ENCODE results near the gene SHD. TPM values are rescaled to one million over a fixed set of nuclear protein-coding genes. Genes with fewer than 3 reads are reported as not detected.

The SHD gene
- total and polyA plus RNA-seq, 2 of the 13 experiments (the other 11 are each of a cell fraction or from before 2014, with no cell fraction given), result 0.11 to 0.20 TPM

GRCh38 chr19:4234142-4234861, 44.8 kb upstream of the SHD start (continued):
- no peak for TF ChIP-seq TOE1 (CRISPR knock-in tag; IDR thresholded peaks at IDR 0.05)
- TF ChIP-seq, protein P1, sequence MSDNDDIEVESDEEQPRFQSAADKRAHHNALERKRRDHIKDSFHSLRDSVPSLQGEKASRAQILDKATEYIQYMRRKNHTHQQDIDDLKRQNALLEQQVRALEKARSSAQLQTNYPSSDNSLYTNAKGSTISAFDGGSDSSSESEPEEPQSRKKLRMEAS (IDR thresholded peaks at IDR 0.05), result peak; percentile 26; the same call in 1 of the 2 replicates
- TF ChIP-seq ZNF546 (CRISPR knock-in tag; conservative IDR thresholded peaks at IDR 0.05), result no peak
- TF ChIP-seq ZKSCAN1 (IDR thresholded peaks at IDR 0.05; ENCODE audit: low read length), result no peak
- no peak for TF ChIP-seq DZIP1 (CRISPR knock-in tag; IDR thresholded peaks at IDR 0.05)
- TF ChIP-seq CBX2 (IDR thresholded peaks at IDR 0.05; ENCODE audit: low read depth, low read length), result no peak
- no peak for TF ChIP-seq CBX2 (CRISPR knock-in tag; IDR thresholded peaks at IDR 0.05; ENCODE audit: low read depth)
- no peak for TF ChIP-seq SOX6 (IDR thresholded peaks at IDR 0.05)
- TF ChIP-seq SOX6 (CRISPR knock-in tag; IDR thresholded peaks at IDR 0.05), result peak; percentile 77
- no peak for TF ChIP-seq ZNF329 (CRISPR knock-in tag; IDR thresholded peaks at IDR 0.05; ENCODE audit: low read depth)
- TF ChIP-seq FOXK1 (CRISPR knock-in tag; IDR thresholded peaks at IDR 0.05; ENCODE audit: borderline replicate concordance, low read depth), result 0 out of 2 replicates have a peak, but pooled peaks have one; percentile 33
- TF ChIP-seq, protein P2, sequence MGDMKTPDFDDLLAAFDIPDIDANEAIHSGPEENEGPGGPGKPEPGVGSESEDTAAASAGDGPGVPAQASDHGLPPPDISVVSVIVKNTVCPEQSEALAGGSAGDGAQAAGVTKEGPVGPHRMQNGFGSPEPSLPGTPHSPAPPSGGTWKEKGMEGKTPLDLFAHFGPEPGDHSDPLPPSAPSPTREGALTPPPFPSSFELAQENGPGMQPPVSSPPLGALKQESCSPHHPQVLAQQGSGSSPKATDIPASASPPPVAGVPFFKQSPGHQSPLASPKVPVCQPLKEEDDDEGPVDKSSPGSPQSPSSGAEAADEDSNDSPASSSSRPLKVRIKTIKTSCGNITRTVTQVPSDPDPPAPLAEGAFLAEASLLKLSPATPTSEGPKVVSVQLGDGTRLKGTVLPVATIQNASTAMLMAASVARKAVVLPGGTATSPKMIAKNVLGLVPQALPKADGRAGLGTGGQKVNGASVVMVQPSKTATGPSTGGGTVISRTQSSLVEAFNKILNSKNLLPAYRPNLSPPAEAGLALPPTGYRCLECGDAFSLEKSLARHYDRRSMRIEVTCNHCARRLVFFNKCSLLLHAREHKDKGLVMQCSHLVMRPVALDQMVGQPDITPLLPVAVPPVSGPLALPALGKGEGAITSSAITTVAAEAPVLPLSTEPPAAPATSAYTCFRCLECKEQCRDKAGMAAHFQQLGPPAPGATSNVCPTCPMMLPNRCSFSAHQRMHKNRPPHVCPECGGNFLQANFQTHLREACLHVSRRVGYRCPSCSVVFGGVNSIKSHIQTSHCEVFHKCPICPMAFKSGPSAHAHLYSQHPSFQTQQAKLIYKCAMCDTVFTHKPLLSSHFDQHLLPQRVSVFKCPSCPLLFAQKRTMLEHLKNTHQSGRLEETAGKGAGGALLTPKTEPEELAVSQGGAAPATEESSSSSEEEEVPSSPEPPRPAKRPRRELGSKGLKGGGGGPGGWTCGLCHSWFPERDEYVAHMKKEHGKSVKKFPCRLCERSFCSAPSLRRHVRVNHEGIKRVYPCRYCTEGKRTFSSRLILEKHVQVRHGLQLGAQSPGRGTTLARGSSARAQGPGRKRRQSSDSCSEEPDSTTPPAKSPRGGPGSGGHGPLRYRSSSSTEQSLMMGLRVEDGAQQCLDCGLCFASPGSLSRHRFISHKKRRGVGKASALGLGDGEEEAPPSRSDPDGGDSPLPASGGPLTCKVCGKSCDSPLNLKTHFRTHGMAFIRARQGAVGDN (CRISPR knock-in tag; IDR thresholded peaks at IDR 0.05), result peak; percentile 58; the same call in 1 of the 2 replicates
- 0 out of 2 replicates have a peak, but pooled peaks have one; percentile 22 for TF ChIP-seq ZSCAN21 (CRISPR knock-in tag; IDR thresholded peaks at IDR 0.05; ENCODE audit: borderline replicate concordance)
- peak; percentile 60 for TF ChIP-seq NR2F6 (IDR thresholded peaks at IDR 0.05)
- peak; percentile 79 for TF ChIP-seq NR2F6 (CRISPR knock-in tag; IDR thresholded peaks at IDR 0.05)
- TF ChIP-seq ZFP37 (CRISPR knock-in tag; IDR thresholded peaks at IDR 0.05; ENCODE audit: borderline replicate concordance), result 0 out of 2 replicates have a peak, but pooled peaks have one; percentile 27
- no peak for TF ChIP-seq ATF7 (IDR thresholded peaks at IDR 0.05)
- TF ChIP-seq ATF7 (CRISPR knock-in tag; IDR thresholded peaks at IDR 0.05), result no peak
- TF ChIP-seq KLF6 (CRISPR knock-in tag; IDR thresholded peaks at IDR 0.05), result no peak
- TF ChIP-seq CREM (IDR thresholded peaks at IDR 0.05), result 0 out of 2 replicates have a peak, but pooled peaks have one; percentile 25
- no peak for TF ChIP-seq CREM (CRISPR knock-in tag; IDR thresholded peaks at IDR 0.05)
- TF ChIP-seq ZNF232 (CRISPR knock-in tag; IDR thresholded peaks at IDR 0.05; ENCODE audit: borderline replicate concordance), result peak; percentile 39; the same call in 1 of the 2 replicates
- no peak for TF ChIP-seq ZNF431 (CRISPR knock-in tag; IDR thresholded peaks at IDR 0.05; ENCODE audit: borderline replicate concordance, low read depth)
